DMS153 treated with DMSO at 0.1 percent for 48 hours (cell line): ENCODE measurements around the gene MTCL1.

ENCODE experiments used
- DNase-seq: peaks from one replicate; lab custom pipeline; 2025; ENCODE audit not compliant: unreplicated experiment; lab: John Stamatoyannopoulos, UW

The MTCL1 gene

GRCh38 chr18:8826971-8827370, 121.6 kb downstream of the MTCL1 start:
- DNase-seq = no peak

GRCh38 chr18:8828300-8828699, 122.9 kb downstream of the MTCL1 start:
- DNase-seq = no peak

DNA sequence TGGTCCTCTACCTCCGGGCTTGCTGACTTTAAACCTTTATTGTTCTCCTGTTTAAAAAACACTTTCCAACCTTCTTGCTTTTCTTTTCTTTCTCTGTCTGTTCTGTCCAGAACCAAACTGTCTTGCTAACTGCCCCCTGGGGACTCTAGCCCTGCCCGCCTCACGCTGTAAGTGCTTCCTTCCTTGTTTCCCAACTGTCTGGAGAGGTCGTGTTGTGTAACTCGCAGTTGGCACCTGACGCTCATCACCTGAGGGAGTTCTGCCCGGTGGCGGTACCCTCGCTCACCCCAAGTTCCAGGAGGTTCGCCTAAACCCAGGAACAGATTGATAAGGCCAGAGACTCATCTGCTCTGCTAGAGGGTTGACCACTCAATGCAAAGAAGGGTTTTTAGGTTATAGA, 123.4 kb downstream of the MTCL1 start:
- no peak for DNase-seq

GRCh38 chr18:8830067-8831060, 125.0 kb downstream of the MTCL1 start:
- DNase-seq = no peak

DNA sequence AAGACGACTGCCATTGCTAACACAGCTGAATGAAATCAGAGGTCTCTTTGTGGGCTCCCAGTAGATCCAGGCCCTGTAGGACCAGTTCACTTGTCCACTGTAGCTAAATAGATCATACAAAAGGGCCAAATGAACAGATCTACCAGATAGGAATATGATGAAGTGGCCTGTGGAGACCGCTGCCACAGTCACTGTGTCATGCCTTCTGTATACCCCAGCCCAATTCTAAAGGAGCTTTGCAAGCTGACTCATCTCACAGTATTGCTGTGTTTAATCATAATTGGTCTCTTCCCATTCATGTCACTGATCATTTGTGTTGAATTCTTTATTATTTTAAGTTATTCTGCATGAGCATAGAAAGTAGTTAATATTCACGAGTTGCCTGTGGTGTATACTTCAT, 125.8 kb downstream of the MTCL1 start:
- no peak for DNase-seq

DNA sequence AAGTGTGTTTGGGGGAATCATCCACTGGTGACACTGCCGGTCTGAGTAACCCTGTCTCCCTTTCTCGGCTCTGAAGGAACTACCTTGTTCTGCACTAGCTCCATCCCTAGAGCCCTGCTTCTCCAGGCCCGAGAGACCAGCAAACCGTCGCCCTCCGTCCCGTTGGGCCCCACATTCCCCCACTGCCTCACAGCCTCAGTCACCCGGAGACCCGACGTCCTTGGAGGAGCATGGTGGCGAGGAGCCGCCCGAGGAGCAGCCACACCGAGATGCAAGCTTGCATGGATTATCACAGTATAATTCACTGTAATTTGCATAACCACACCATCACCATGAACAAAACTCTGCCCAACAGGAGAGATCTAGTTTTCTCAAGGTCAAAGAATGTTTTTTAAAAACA, 126.2 kb downstream of the MTCL1 start:
- no peak for DNase-seq

DNA sequence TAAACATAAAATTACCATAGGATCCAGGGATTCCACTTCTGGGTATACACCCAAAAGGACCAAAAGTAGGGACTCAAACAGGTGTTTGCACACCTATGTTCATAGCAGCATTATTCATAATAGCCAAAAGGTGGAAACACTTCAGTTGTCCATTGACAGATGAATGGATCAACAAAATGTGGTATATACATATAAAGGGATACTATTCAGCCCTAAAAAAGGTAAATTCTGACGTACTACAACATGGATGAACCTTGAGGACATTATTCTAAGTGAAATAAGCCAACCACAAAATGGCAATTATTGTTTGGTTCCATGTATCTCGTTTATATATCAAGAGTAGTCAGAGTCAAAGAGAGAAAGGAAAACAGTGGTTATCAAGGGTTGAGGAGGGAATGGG, 128.1 kb downstream of the MTCL1 start:
- DNase-seq = no peak

- DNase-seq = no peak
These were observed 129.5 kb downstream of the MTCL1 start for GRCh38 chr18:8834881-8835280.

GRCh38 chr18:8835521-8835953, 130.2 kb downstream of the MTCL1 start:
- no peak for DNase-seq

GRCh38 chr18:8839281-8839680, 133.9 kb downstream of the MTCL1 start:
- DNase-seq = no peak

GRCh38 chr18:8841781-8842485, 136.6 kb downstream of the MTCL1 start:
- no peak for DNase-seq

DNA sequence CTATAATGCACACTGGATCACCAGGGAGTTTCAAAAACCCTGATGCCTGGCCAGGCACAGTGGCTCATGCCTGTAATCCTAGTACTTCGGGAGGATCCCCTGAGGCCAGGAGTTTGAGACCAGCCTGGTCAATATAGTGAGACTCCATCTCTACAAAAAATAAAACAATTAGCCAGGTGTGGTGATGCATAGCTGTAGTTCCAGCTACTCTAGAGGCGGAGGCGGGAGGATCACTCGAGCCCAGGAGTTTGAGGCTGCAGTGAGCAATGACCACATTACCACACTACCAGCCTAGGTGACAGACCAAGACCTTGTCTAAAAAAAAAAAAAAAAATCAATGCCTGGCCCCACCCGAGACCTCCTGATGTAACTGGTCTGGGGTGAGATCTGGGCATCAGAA, 137.2 kb downstream of the MTCL1 start:
- no peak for DNase-seq

- no peak for DNase-seq
These were observed 137.6 kb downstream of the MTCL1 start for GRCh38 chr18:8843005-8843404.

GRCh38 chr18:8844721-8845148, 139.4 kb downstream of the MTCL1 start:
- DNase-seq = peak; percentile 1

DNA sequence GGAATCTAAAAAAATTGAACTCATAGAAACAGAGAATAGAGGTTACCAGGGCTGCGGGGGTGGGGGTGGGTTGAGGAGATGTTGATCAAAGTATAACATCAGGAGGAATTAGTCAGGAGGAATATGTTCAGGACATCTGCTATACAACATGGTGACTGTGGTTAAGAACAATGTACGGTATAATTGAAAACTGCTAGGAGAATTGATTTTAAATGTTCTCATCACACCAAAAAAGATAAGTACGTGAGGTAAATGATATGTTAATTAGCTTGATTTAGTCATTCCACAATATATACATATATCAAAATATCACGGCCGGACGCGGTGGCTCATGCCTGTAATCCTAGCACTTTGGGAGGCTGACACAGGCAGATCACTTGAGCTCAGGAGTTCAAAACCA, 140.2 kb downstream of the MTCL1 start:
- no peak for DNase-seq

DNA sequence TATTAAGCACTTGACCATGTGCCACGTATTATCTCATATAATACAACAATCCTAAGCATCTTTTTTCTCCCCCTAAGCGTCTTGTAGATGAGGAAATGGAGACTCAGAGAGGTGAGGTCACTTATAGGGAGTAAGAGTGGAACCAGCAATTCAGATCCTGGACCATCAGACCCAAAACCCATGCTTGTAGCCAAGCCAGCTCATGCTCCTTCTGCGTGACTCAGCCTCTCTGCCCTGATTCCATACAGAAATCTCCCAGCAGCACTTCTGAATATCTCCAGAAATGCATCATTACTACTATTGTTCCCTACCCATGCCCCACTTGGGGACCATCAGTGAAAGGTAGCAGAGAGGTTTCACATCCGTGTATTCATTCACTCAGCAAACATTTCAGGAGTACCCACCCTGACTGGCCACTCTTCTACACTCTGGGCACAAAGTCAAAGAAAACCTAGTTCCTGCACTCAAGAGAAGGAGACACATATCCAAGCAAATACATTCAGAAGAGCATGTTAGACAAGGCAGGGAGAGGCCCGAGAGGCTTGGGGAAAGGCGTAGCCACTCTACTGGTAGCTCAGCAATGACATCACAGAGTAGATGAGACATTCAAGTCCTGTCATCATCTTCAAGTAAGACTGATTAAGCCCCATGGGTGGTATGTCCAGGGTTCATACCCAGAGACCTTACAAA, 141.9 kb downstream of the MTCL1 start:
- no peak for DNase-seq

- DNase-seq = no peak
These were observed 142.5 kb downstream of the MTCL1 start for GRCh38 chr18:8847900-8848299.

GRCh38 chr18:8848541-8848940, 143.2 kb downstream of the MTCL1 start:
- DNase-seq = no peak

- DNase-seq = no peak
These were observed 144.3 kb downstream of the MTCL1 start for GRCh38 chr18:8849696-8850095.

GRCh38 chr18:8851659-8852058, 146.3 kb downstream of the MTCL1 start:
- DNase-seq = no peak

- DNase-seq = no peak
These were observed 149.2 kb downstream of the MTCL1 start for GRCh38 chr18:8854550-8854949.

GRCh38 chr18:8854962-8855361, 149.6 kb downstream of the MTCL1 start:
- DNase-seq = no peak
